LNCAP (cell line): ENCODE data around the gene ADAMTS20.

ENCODE experiments used
- CTCF ChIP-seq: fragments of 450-650 bp; IDR thresholded peaks from 2 replicates; pipeline ENCODE4 v1.5.1; 2017; ENCODE audit warnings: mild to moderate bottlenecking

The ADAMTS20 gene

GRCh38 chr12:43551971-43552559, at the start of gene ADAMTS20:
ADAMTS20 (minus strand) TSS chr12:43552203; CDS start chr12:43551921, 282 bp downstream.
- no peak for TF ChIP-seq CTCF

- TF ChIP-seq CTCF: no peak
Measured at GRCh38 chr12:43599708-43600107, 47.7 kb upstream of the ADAMTS20 start.

GRCh38 chr12:43599066-43599465, 47.1 kb upstream of the ADAMTS20 start:
- no peak for TF ChIP-seq CTCF

- no peak for TF ChIP-seq CTCF
Measured at GRCh38 chr12:43590307-43590706, 38.3 kb upstream of the ADAMTS20 start.

- no peak for TF ChIP-seq CTCF
Measured at GRCh38 chr12:43586646-43587245, 34.7 kb upstream of the ADAMTS20 start.

- no peak for TF ChIP-seq CTCF
Measured at GRCh38 chr12:43585676-43586075, 33.7 kb upstream of the ADAMTS20 start.

GRCh38 chr12:43580601-43581000, 28.6 kb upstream of the ADAMTS20 start:
- TF ChIP-seq CTCF: no peak
